Neuron (in vitro differentiated cells): ENCODE measurements around the gene RACGAP1.

Experiments used
- H2AFZ ChIP-seq: one replicate; pipeline ENCODE4 v1.6.1; 2013; ENCODE audit warnings: low read depth, mild to moderate bottlenecking, inconsistent platforms, low read length, moderate library complexity
- H3K27me3 ChIP-seq: one replicate; pipeline ENCODE4 v1.6.1; 2013; ENCODE audit warnings: low read length; ENCODE audit not compliant: insufficient read depth
- H3K36me3 ChIP-seq: one replicate; pipeline ENCODE4 v1.6.1; 2013; ENCODE audit warnings: low read length; ENCODE audit not compliant: insufficient read depth
- H3K4me1 ChIP-seq: one replicate; pipeline ENCODE4 v1.6.1; 2013; ENCODE audit warnings: low read length; ENCODE audit not compliant: insufficient read depth
- H3K4me3 ChIP-seq: 2 replicates; pipeline ENCODE4 v1.5.1; 2013; ENCODE audit warnings: mild to moderate bottlenecking, low read length, moderate library complexity
- H3K9me3 ChIP-seq: one replicate; pipeline ENCODE4 v1.6.1; 2013; ENCODE audit warnings: low read length

Gene RACGAP1

GRCh38 chr12:49972641-49973360, 52.5 kb downstream of the RACGAP1 start, which contains the start of gene AQP6:
TSS of gene AQP6 (plus strand) at chr12:49972947. CDS start at chr12:49973174, 227 bp downstream.
- no peaks in the 10 kb centered on the region for H3K9me3 ChIP-seq
- no peaks in the 10 kb centered on the region for H3K36me3 ChIP-seq
- H3K4me3 ChIP-seq = no peak within 1 kb of the TSS
- H2AFZ ChIP-seq = no peak within 1 kb of the TSS
- H3K27me3 ChIP-seq = peaks cover 17% of the 10 kb centered on the region
- no peaks in the 10 kb centered on the region for H3K4me1 ChIP-seq

- no peak overlapping the region for H2AFZ ChIP-seq
- H3K27me3 ChIP-seq = peaks cover 17% of the 10 kb centered on the region
Measured at GRCh38 chr12:49972129-49972528, 53.2 kb downstream of the RACGAP1 start.

GRCh38 chr12:49971141-49971540, 54.2 kb downstream of the RACGAP1 start:
- Histone ChIP-seq H3K9me3 (no peaks in the 10 kb centered on the region), H3K27me3 (peaks cover 17% of the 10 kb centered on the region)

More at GRCh38 chr12:49972129-49972528, 53.2 kb downstream of the RACGAP1 start:
- H3K36me3 ChIP-seq = no peaks in the 10 kb centered on the region
- peaks cover 3% of the 10 kb centered on the region for H3K4me1 ChIP-seq
- H3K4me3 ChIP-seq = no peak overlapping the region
- H3K9me3 ChIP-seq = no peaks in the 10 kb centered on the region

GRCh38 chr12:49970658-49971057, 54.6 kb downstream of the RACGAP1 start:
- Histone ChIP-seq H3K27me3 (peaks cover 19% of the 10 kb centered on the region), H3K4me3 (no peak overlapping the region), H3K4me1 (peaks cover 3% of the 10 kb centered on the region), H3K9me3 (no peaks in the 10 kb centered on the region), H3K36me3 (no peaks in the 10 kb centered on the region), H2AFZ (no peak overlapping the region)

More at GRCh38 chr12:49971141-49971540, 54.2 kb downstream of the RACGAP1 start:
- Histone ChIP-seq H3K4me3 (no peak overlapping the region), H2AFZ (no peak overlapping the region), H3K36me3 (no peaks in the 10 kb centered on the region), H3K4me1 (peaks cover 3% of the 10 kb centered on the region)

GRCh38 chr12:49969651-49970429, 55.5 kb downstream of the RACGAP1 start:
- H2AFZ ChIP-seq = no peak overlapping the region
- peaks cover 3% of the 10 kb centered on the region for H3K4me1 ChIP-seq
- no peak overlapping the region for H3K4me3 ChIP-seq
- no peaks in the 10 kb centered on the region for H3K36me3 ChIP-seq
- peaks cover 19% of the 10 kb centered on the region for H3K27me3 ChIP-seq
- no peaks in the 10 kb centered on the region for H3K9me3 ChIP-seq

GRCh38 chr12:49969027-49969426, 56.3 kb downstream of the RACGAP1 start:
- Histone ChIP-seq H3K4me1 (peaks cover 3% of the 10 kb centered on the region), H2AFZ (no peak overlapping the region), H3K9me3 (no peaks in the 10 kb centered on the region), H3K36me3 (no peaks in the 10 kb centered on the region), H3K27me3 (peaks cover 19% of the 10 kb centered on the region), H3K4me3 (no peak overlapping the region)

GRCh38 chr12:49968471-49968870, 56.8 kb downstream of the RACGAP1 start:
- Histone ChIP-seq H3K9me3 (no peaks in the 10 kb centered on the region), H3K36me3 (no peaks in the 10 kb centered on the region), H2AFZ (no peak overlapping the region), H3K4me1 (peaks cover 3% of the 10 kb centered on the region), H3K27me3 (peaks cover 19% of the 10 kb centered on the region), H3K4me3 (no peak overlapping the region)

GRCh38 chr12:49967777-49968250, 57.5 kb downstream of the RACGAP1 start:
- Histone ChIP-seq H3K4me3 (no peak overlapping the region), H3K36me3 (no peaks in the 10 kb centered on the region), H3K9me3 (no peaks in the 10 kb centered on the region), H2AFZ (peak overlapping the region; percentile 39), H3K27me3 (peaks cover 19% of the 10 kb centered on the region), H3K4me1 (peaks cover 3% of the 10 kb centered on the region)

- Histone ChIP-seq H3K4me1 (peaks cover 3% of the 10 kb centered on the region), H3K36me3 (no peaks in the 10 kb centered on the region), H2AFZ (peak overlapping the region; percentile 66), H3K9me3 (no peaks in the 10 kb centered on the region), H3K27me3 (peaks cover 19% of the 10 kb centered on the region), H3K4me3 (peak overlapping the region; percentile 2)
Measured at GRCh38 chr12:49967042-49967776, 58.1 kb downstream of the RACGAP1 start.

GRCh38 chr12:49966511-49967041, 58.7 kb downstream of the RACGAP1 start:
- Histone ChIP-seq H3K36me3 (no peaks in the 10 kb centered on the region), H3K4me1 (peaks cover 3% of the 10 kb centered on the region), H3K9me3 (no peaks in the 10 kb centered on the region), H3K4me3 (no peak overlapping the region), H3K27me3 (peaks cover 19% of the 10 kb centered on the region), H2AFZ (no peak overlapping the region)

GRCh38 chr12:49965836-49966235, 59.5 kb downstream of the RACGAP1 start:
- H3K4me1 ChIP-seq = peaks cover 3% of the 10 kb centered on the region
- peaks cover 13% of the 10 kb centered on the region for H3K27me3 ChIP-seq
- H3K4me3 ChIP-seq = no peak overlapping the region
- no peaks in the 10 kb centered on the region for H3K9me3 ChIP-seq
- H3K36me3 ChIP-seq = no peaks in the 10 kb centered on the region
- no peak overlapping the region for H2AFZ ChIP-seq

GRCh38 chr12:49964849-49965624, 60.3 kb downstream of the RACGAP1 start:
- Histone ChIP-seq H3K4me3 (no peak overlapping the region), H3K9me3 (no peaks in the 10 kb centered on the region), H3K4me1 (peaks cover 7% of the 10 kb centered on the region), H3K36me3 (no peaks in the 10 kb centered on the region), H2AFZ (no peak overlapping the region), H3K27me3 (peaks cover 8% of the 10 kb centered on the region)
